ENCODE data around the gene RGL1.
"Not testable (repeated sequence)": the region's sequence is repeated elsewhere in the genome, so short reads cannot be mapped to it uniquely, and the experiment has no call there.

RGL1 gene

GRCh38 chr1:183804916-183805841 lies at the start of gene RGL1:
TSS of gene RGL1 (plus strand) at chr1:183805120. CDS start at chr1:183805298, 178 bp downstream.
- DNase-seq: peak in 3 of 6 experiments; percentile 12 to 32 (median 20)

- DNase-seq: no peak
Measured at GRCh38 chr1:183756326-183756725, 48.6 kb upstream of the RGL1 start.

GRCh38 chr1:183757061-183757460 lies 47.9 kb upstream of the RGL1 start:
- DNase-seq: no peak

- DNase-seq: no peak
Measured at GRCh38 chr1:183758913-183759312, 46.0 kb upstream of the RGL1 start.

GRCh38 chr1:183760661-183761060 lies 44.3 kb upstream of the RGL1 start:
- DNase-seq: no peak

- no peak for DNase-seq
Measured at GRCh38 chr1:183761871-183762270, 43.0 kb upstream of the RGL1 start.

GRCh38 chr1:183762856-183763255 lies 42.1 kb upstream of the RGL1 start:
- not testable (repeated sequence) for DNase-seq

GRCh38 chr1:183764981-183765380 lies 39.9 kb upstream of the RGL1 start:
- DNase-seq: no peak

- DNase-seq: no peak
Measured at GRCh38 chr1:183769956-183770815, 34.7 kb upstream of the RGL1 start.

GRCh38 chr1:183770816-183771128 lies 34.1 kb upstream of the RGL1 start:
- DNase-seq: no peak

GRCh38 chr1:183773482-183774274 lies 31.2 kb upstream of the RGL1 start:
- no peak for DNase-seq

- DNase-seq: no peak
Measured at GRCh38 chr1:183774938-183775337, 30.0 kb upstream of the RGL1 start.

GRCh38 chr1:183776731-183777130 lies 28.2 kb upstream of the RGL1 start:
- DNase-seq: no peak

GRCh38 chr1:183777328-183777727 lies 27.6 kb upstream of the RGL1 start:
- no peak for DNase-seq

GRCh38 chr1:183778045-183778444 lies 26.9 kb upstream of the RGL1 start:
- no peak for DNase-seq

GRCh38 chr1:183778568-183779433 lies 26.1 kb upstream of the RGL1 start:
- DNase-seq: no peak

- DNase-seq: no peak
Measured at GRCh38 chr1:183780159-183780558, 24.8 kb upstream of the RGL1 start.

GRCh38 chr1:183780757-183781156 lies 24.2 kb upstream of the RGL1 start:
- DNase-seq: no peak

- DNase-seq: no peak
Measured at GRCh38 chr1:183783342-183783741, 21.6 kb upstream of the RGL1 start.

GRCh38 chr1:183783767-183784637 lies 20.9 kb upstream of the RGL1 start:
- DNase-seq: no peak

GRCh38 chr1:183785921-183786320 lies 19.0 kb upstream of the RGL1 start:
- not testable (repeated sequence) for DNase-seq

All from stimulated activated naive CD4-positive, alpha-beta T cell (primary cell).